NCI-H345 treated with DMSO at 0.1 percent for 48 hours (cell line): ENCODE data around the gene KLHL8.
"Not testable (repeated sequence)": the region's sequence is repeated elsewhere in the genome, so short reads cannot be mapped to it uniquely, and the experiment has no call there.

Experiments
- DNase-seq: peaks from one replicate; lab custom pipeline; 2025; ENCODE audit not compliant: unreplicated experiment; lab: John Stamatoyannopoulos, UW

The KLHL8 gene

DNA sequence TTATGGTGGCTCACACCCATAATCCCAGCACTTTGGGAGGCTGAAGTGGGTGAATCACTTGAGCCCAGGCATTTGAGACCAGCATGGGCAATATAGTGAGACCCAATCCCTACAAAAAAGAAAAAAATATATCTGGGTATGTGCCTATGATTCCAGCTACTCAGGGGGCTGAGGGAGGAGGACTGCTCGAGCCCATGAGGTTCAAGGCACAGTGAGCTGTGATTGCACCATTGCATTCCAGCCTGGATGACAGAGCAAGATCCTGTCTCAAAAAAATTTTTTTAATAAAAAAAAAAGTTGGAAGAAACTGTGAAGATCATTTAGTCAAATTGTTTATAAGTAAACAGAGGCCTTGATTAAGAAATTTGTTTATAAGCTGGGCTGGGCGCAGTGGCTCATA is 39.7 kb downstream of the KLHL8 start:
- DNase-seq = no peak

DNA sequence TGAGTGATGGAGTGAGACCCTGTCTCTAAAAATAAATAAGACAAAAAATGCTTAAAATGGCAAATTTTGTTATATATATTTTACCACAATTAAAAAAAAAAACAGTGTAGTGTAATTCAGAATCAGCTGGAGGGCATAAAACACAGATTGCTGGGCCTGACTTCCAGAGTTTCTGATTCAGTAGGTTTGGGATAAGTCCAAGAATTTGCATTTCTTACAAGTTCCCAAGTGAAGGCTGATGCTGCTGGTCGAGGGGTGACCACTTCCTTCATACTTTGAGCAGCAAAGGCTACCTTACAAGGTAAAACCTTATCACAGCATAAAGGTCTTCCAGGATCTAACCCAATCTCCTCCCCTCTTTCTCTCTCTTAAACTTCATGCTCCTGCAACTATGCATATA is 40.7 kb downstream of the KLHL8 start:
- no peak for DNase-seq

DNA sequence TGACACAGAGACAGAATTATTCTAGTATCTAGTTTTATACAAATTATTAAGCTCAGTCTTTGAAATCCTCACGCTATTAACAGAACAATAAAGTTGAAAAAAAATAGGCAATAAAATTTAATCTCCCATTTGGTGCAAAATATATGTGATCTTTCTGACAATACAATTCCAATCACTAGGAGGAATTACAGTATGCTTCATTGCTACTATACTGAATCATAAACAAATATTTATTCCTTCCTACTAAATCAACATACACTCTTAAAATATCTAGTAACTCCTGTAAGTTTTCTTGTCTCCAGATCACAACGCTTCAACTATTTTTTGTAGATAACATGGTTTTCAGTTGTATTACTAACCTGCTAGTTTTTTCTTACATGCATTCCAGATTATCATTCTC is 45.7 kb downstream of the KLHL8 start:
- DNase-seq = no peak

DNA sequence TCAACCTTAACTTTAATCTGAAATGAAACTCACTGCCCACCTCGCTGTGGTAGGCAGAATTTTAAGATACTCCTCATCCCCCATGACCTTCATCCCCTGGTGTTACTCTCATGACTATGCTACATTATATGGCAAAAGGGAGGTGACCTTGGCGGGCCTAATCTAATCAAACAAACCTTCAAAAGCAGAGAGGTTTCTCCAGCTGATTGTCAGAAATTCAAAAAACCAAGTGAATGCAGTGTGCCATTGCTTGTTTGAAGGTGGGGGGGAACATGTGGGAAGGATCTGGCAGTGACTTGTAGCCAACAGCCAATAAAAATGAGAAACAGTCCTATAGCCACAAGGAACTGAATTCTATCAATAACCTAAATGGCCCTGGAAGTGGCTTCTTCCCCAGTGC is 48.5 kb downstream of the KLHL8 start:
- DNase-seq = no peak

DNA sequence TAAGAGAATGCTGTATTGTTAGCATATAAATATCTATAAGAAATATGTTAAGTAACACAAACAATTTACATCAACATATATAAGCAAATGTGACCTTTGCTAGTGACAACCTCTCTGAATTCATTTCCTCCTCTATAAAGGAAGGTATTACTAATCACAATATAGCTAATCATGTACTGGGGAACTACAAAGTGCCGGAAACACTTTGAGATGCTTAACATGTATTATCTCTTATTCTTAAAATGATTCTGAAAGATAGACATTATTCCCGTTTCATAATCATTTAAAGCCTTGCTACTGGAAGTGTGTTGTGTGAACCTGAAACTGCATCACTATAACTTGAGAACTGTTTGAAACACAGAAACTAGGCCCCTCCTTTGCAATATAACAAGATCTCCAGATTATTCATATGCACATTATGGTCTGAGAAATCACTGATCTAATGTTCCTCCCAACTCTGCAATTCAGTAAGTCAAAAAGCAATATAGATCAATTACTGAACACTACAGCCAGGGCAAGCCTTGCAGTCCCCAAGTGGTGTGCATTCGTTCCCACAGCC is 54.0 kb downstream of the KLHL8 start:
- DNase-seq = no peak

DNA sequence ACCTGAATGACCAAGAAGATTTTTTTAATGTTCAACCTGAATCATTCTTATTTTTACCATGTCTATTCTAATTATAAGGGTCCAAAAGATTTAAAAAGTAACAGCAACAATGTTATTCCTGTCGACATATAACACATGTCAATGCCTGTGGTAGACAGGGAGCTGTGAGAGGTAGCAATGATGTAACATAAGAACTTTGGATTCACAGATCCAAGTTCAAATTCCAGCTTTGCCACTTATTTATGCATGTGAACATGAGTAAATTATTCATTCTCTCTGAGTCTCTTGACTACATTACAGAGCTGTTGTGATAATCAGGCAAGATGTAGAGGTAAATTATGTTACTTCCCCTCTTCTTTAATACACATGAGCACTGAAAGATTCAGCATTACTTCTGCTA is 54.5 kb downstream of the KLHL8 start:
- DNase-seq = no peak

DNA sequence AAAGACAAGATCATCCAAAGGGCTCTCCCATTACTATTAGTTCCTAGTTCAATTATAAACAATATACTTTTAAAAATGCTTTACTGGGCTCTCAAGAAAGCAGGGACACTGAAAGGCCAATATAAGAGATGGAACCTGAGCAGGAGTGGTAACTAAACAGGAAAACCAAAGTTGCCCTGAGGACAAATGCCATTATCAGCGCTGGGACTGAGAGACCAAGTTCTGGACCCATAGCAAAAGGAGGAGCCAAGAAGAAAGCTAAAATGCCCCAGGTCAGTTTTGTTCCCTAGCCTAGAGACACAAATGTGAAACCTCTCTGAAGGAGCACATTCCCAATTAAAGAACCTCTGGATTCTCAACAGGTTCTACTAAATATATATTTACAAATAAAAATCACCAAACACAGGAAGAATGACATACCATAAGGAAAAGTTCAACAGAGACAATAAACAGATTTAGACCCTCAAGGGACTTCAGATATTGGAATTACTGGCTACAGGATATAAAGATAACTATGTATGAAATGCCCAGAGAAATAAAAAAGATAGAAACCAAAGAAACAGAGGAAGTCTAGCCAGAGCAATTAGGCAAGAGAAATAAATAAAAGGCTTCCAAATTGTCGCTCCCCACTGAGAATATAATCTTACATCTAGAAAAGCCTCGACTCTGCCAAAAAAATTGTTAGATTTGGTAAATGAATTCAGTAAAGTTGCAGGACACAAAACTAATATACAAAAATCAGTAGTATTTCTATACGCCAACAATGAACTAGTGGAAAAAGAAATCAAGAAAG is 67.1 kb downstream of the KLHL8 start:
- no peak for DNase-seq

DNA sequence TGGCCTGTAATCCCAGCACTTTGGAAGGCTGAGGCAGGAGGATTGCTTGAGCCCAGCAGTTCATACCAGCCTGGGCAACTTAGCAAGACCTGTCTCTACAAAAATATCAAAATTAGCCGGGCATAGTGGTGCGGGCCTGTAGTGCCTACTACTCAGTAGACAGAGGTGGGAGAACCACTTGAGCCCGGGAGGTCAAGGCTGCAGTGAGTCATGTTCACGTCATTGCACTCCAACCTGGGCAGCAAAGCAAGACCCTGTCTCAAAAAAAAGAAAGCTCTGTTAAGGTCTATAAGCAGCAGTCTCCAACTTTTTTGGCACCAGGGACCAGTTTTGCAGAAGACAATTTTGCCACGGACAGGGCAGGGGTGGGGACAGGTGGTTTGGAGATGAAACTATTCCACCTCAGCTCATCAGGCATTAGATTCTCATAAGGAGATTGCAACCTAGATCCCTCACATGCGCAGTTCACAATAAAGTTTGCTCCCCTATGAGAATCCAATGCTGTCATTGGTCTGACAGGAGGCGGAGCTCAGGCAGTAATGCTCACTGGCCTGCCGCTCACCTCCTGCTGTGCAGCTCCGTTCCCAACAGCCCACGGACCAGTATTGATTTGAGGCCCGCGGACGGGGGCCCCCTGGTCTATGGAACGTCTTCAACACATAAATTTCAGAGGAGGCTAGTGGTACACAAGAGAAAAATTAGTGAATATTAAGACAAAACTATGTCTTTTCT is 67.9 kb downstream of the KLHL8 start:
- no peak for DNase-seq

DNA sequence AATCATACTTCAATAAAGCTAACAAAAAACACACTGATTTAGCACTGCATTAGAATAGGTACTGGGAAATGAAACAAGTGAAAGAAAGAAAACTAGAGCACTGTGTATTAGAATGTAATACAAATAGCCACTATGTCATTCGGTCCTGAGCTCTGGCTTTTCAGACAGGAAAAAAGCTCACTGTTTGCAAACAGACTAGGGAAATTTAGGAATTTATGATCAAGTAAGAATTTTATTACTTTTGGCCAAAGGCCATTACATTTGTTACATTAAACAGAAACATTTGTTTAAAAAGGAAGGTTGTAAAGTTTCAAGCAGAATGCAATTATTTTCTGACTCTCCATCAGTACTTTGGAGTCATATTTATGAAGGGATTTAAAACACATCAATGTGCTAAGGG is 68.7 kb downstream of the KLHL8 start:
- no peak for DNase-seq

DNA sequence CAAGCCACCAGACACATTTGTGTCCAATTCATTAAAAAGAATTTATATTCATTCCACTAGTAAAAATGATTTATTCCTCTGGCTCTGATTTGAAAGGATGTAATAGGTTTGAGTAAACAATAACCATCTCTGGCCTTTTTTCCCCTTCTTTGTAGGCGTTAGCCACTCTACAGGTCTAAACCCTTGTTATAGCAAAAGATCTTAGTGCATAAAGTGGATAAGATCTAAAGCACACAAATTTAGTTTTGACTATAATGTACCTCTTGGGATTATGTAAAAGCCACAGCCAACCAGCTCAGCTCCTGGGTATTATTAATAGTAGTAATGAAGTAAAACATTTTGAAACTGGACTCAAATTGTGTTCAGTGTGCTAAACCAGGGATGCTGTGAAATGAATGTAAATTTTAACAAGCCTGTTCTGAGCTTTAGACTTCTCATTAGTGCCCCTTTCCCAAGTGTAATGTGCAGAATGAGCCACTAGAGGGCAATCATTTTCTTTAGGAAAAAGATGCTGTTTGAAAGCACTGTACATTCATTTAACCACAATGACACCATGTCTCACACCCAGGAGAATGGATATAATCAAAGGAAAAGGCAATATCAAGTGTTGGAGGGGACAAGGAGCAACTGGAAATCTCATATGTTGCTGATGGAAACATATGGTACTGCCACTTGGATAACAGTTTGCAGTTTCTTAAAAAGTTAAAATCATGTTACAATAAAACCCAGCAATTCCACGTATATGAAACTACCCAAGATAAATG is 69.7 kb downstream of the KLHL8 start:
- DNase-seq = peak; percentile 22

DNA sequence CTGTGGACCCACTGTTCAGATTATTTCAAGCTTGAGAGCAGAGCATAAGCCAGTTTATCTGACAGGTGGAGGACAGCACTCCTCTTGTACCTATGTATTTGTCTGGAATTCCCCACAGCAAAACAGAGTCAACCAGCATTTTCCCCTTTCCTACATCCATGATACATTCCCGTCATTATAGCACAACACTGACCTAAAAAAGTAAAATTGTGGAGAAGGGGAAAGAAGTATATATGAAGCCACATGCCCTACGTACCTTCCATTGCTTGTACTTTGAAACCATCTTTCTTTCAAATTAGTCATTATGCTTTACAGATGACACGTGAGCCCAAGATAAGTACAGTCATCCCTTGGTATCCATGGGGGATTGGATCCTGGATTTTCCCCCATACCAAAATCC is 73.3 kb downstream of the KLHL8 start:
- no peak for DNase-seq

DNA sequence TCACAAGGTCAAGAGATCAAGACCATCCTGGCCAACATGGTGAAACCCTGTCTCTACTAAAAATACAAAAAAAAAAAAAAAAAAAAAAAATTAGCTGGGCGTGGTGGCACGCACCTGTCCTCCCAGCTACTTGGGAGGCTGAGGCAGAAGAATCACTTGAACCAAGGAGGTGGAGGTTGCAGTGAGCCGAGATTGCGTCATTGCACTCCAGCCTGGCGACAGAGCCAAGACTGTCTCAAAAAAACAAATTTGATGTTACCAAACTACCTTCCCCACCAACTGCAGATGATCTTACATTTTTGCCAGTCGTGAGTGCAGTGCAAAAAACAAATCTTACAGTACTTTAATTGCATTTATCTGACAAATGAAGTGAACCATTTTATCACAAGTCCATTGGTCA is 74.5 kb downstream of the KLHL8 start:
- not testable (repeated sequence) for DNase-seq

DNA sequence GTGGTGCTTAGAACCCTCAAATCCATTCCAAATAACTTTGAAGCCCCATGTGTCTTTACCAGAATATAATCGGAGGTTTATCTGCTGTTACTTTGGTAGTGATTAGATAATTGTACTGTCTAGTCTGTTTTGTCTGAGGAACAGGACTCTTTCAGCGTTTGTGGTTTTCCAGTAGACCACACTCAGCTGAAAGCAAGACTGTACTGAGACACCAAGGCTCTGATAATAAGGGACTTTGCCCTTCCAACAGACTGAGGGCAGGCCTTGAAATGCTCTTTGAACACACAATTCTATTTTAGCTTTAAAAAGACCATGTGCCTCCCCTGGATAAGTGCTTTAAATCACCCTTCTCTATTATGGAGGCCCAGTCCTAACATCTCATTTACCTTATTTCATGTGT is 76.1 kb downstream of the KLHL8 start:
- no peak for DNase-seq

DNA sequence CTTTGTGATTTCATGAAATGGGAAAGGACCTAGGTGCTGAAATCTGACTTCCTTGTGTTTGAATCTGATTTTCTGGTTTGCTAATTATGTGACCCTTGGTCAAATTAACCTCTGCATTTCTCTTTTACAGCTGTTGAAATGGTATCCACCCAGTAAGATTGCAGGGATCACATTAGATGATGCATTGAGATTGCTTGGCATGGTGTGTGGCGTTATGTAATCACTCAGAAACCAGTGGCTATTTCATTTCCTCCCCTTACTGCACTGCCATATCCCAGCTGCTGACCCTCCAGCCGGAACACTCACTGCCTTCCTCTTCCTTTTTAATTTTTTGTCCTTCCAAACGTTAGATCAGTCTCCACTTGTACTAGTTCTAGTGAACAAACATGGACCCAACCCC is 79.0 kb downstream of the KLHL8 start:
- DNase-seq = no peak

DNA sequence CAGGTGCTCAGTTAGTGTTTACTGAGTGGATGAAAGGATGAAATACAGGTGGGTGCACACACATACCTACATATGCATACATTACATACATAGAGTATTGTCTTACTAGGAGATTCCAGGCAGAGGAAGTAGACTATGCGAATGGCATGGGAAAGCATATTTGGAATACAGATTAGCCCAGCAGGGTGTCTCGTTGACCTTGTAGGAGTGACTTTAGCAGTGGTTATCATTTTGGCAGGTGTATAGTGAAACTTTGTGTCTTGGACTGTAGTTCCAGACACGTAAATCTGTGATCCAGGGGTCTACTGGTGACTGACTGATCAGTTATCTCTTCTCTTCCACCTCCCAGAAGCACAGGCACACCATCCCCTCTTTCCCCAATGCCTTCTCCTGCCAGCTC is 86.3 kb downstream of the KLHL8 start:
- no peak for DNase-seq

DNA sequence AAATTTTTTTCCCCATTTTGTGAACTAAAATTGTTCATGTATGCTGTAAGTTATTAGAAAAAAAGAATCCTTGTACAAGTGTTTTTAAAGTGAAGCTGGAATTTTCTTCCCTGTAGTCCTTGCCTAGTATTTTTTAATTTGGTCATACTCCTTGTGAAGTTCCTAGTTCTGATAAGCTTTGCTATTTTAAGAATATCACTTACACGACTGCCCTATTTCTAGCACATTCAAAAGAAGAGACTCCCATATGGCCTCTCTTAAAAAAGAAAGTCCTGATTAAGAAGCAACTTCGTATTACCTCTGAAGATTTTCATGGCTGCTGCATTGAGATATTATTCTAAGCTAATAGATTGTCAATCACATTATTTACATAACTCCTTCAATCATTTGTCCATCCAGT is 87.2 kb downstream of the KLHL8 start:
- no peak for DNase-seq

DNA sequence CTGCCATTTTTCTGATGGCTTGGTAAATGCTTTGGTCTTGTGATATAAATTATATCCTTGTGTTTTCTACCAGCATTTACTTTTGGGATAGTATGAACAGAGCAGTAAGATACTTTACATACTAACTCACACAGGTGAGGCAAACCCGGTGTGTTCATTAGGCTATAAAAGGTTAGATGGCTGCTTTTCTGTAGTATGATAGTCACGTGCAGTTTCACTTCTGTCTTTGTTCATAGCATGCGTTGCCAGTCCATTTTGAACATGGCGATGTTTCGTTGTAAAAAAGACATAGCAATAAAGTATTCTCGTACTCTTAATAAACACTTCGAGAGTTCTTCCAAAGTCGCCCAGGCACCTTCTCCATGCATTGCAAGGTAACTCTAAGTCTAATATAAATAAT is 88.4 kb downstream of the KLHL8 start:
- no peak for DNase-seq

DNA sequence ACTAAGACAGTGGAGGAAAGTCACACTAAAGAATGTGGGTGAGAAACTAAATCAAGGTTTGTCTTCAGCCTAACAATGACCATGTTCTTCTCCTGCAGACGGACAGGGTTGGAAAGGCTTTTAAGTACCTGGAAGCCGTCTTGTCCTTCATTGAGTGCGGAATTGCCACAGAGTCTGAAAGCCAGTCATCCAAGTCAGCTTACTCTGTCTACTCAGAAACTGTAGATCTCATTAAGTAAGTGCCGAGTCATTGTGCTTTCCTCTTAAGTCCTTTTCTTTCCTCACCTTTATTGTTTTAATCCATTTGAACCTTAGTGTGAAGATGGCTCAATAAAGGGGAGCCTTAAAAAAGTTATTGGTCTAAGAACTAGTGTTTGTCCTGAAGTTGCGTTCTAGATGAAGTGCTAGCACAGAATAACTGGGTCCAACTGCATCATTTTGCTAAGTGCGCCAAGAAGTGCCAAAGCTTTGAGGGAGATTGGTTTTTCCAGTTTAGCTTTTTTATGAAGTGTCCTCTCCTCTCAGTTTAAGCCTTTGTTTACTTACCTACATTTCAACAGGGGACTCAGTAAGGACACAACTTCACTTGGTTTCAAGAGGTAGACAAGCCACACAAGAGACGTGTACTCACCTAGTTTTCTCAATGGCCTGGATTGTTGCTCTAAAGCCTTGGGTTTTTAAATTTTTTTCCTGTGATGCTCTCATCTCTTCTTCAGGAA is 89.3 kb downstream of the KLHL8 start:
- no peak for DNase-seq

DNA sequence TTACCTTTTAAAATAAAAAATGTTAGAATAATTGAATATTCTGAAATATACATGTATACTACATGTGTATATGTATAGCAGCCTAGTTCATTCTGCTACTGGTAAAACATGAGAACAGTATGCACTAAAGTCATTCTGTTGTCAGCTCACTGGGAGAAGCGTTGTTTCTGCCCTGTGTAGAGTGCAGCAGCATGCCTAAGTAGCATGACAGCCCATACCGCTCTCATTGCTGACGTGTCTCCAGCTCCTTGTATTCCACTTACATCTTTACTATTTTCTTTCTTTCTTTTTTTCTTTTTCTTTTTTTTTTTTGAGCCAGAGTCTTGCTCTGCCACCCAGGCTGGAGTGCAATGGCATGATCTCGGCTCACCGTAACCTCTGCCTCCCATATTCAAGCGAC is 90.7 kb downstream of the KLHL8 start:
- no peak for DNase-seq

DNA sequence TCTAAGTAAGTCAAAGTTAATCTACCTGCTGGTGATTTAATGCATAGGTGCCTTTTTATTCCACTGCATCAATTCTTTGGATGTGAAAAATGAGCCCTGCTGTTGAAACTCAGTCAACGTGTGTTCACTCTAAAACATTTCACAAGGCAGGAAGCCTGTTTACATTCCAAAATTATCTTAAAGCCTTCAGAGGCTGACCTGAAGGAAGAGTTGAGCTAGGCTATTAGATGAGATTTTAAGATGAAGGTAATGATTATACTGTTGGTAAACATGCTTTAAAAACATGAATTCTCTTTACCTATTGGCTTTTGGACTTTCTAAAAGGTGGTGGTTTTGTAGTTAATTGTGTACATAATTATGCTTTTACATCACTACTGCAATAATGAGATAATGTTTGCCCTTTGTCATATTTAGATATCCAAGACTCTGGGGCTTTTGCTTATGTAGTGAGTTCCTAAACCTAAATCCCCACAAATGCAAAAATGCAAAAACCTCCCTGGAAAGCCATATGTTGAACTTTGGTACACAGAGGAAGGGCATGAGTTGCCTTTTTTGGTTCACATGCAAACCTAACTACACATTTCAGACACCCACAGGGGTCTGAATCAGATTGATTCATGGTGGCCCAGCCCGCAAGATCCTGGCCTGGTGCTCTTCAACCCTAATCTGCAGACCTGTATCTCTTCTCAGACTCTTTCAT is 92.3 kb downstream of the KLHL8 start:
- DNase-seq = no peak
